ENCODE data around the gene DLEU7.

The DLEU7 gene

GRCh38 chr13:50810468-50810867 is 33.0 kb downstream of the DLEU7 start:
- no peaks in the 10 kb centered on the region for H3K9me3 ChIP-seq (ENCODE audit: severe bottlenecking)
- H3K36me3 ChIP-seq, result no peaks in the 10 kb centered on the region
- no peak for DNase-seq
- no peak for TF ChIP-seq CTCF (IDR thresholded peaks at IDR 0.05; ENCODE audit: low read depth, low read length)
- H3K27me3 ChIP-seq (ENCODE audit: insufficient read depth, low read depth, severe bottlenecking), result no peaks in the 10 kb centered on the region
- H3K4me3 ChIP-seq (ENCODE audit: low read depth, low read length), result no peak overlapping the region
- no peak overlapping the region for H3K27ac ChIP-seq

- TF ChIP-seq CTCF (IDR thresholded peaks at IDR 0.05; ENCODE audit: low read depth, low read length), result no peak
- no peak for DNase-seq
Observed at GRCh38 chr13:50809133-50810090, 34.1 kb downstream of the DLEU7 start.

GRCh38 chr13:50805805-50806204 is 37.7 kb downstream of the DLEU7 start:
- Histone ChIP-seq H3K9me3 (ENCODE audit: severe bottlenecking) (no peaks in the 10 kb centered on the region), H3K4me3 (ENCODE audit: low read depth, low read length) (no peak overlapping the region), H3K27me3 (ENCODE audit: insufficient read depth, low read depth, severe bottlenecking) (no peaks in the 10 kb centered on the region), H3K36me3 (no peaks in the 10 kb centered on the region), H3K27ac (no peak overlapping the region)
- no peak for TF ChIP-seq CTCF (IDR thresholded peaks at IDR 0.05; ENCODE audit: low read depth, low read length)
- no peak for DNase-seq

More at GRCh38 chr13:50809133-50810090, 34.1 kb downstream of the DLEU7 start:
- Histone ChIP-seq H3K27ac (no peak overlapping the region), H3K9me3 (ENCODE audit: severe bottlenecking) (no peaks in the 10 kb centered on the region), H3K27me3 (ENCODE audit: insufficient read depth, low read depth, severe bottlenecking) (no peaks in the 10 kb centered on the region), H3K36me3 (no peaks in the 10 kb centered on the region), H3K4me3 (ENCODE audit: low read depth, low read length) (no peak overlapping the region)

GRCh38 chr13:50801087-50801931 is 42.2 kb downstream of the DLEU7 start:
- Histone ChIP-seq H3K27me3 (ENCODE audit: insufficient read depth, low read depth, severe bottlenecking) (no peaks in the 10 kb centered on the region), H3K4me3 (ENCODE audit: low read depth, low read length) (no peak overlapping the region), H3K27ac (no peak overlapping the region), H3K36me3 (no peaks in the 10 kb centered on the region), H3K9me3 (ENCODE audit: severe bottlenecking) (no peaks in the 10 kb centered on the region)
- DNase-seq, result peak; percentile 38
- TF ChIP-seq CTCF (IDR thresholded peaks at IDR 0.05; ENCODE audit: low read depth, low read length), result peak; percentile 65; the same call in 1 of the 2 replicates

- DNase-seq, result no peak
- no peak for TF ChIP-seq CTCF (IDR thresholded peaks at IDR 0.05; ENCODE audit: low read depth, low read length)
- Histone ChIP-seq H3K27me3 (ENCODE audit: insufficient read depth, low read depth, severe bottlenecking) (no peaks in the 10 kb centered on the region), H3K27ac (no peak overlapping the region), H3K4me3 (ENCODE audit: low read depth, low read length) (no peak overlapping the region), H3K9me3 (ENCODE audit: severe bottlenecking) (no peaks in the 10 kb centered on the region), H3K36me3 (no peaks in the 10 kb centered on the region)
Observed at GRCh38 chr13:50800091-50800739, 43.3 kb downstream of the DLEU7 start.

Data from WERI-Rb-1 (cell line).